HepG2 (cell line): ENCODE measurements around the gene PAN3. TPM values are rescaled to one million over a fixed set of nuclear protein-coding genes. Genes with fewer than 3 reads are reported as not detected.

Experiments
- GRHL1 ChIP-seq: sonication (generic); formaldehyde crosslinking; conservative IDR thresholded peaks from 2 replicates; pipeline ENCODE4 v1.8.0; 2022; ENCODE audit warnings: missing genetic modification reagents
- HMGA1 ChIP-seq: sonication (generic); formaldehyde crosslinking; conservative IDR thresholded peaks from 2 replicates; pipeline ENCODE4 v1.4.0; 2020; ENCODE audit warnings: missing genetic modification reagents
- MYC ChIP-seq: sonication (generic); formaldehyde crosslinking; IDR thresholded peaks from 2 replicates; pipeline ENCODE4 v1.9.0; 2021; ENCODE audit warnings: missing genetic modification reagents, borderline replicate concordance
- NFE2 ChIP-seq: sonication (generic); formaldehyde crosslinking; IDR thresholded peaks from 2 replicates; pipeline ENCODE4 v1.4.0; 2020; ENCODE audit warnings: missing genetic modification reagents
- PITX1 ChIP-seq: sonication (generic); formaldehyde crosslinking; IDR thresholded peaks from 2 replicates; pipeline ENCODE4 v1.5.1; 2020; ENCODE audit warnings: mild to moderate bottlenecking, missing genetic modification reagents
- REST ChIP-seq, 2 experiments: IDR thresholded peaks; 2 replicates each; pipeline ENCODE4 v1.6.1; 2011 to 2012; ENCODE audit warnings: low read length in 2 of 2, borderline replicate concordance in 1 of 2, low read depth in 1 of 2, mild to moderate bottlenecking in 1 of 2, moderate library complexity in 1 of 2
- SRSF1 ChIP-seq: fragments of 200-400 bp; formaldehyde crosslinking; optimal IDR thresholded peaks from 2 replicates; pipeline ENCODE3; 2017; ENCODE audit warnings: mild to moderate bottlenecking, low read depth, low read length, moderate library complexity
- TAF1 ChIP-seq: sonication (generic); formaldehyde crosslinking; IDR thresholded peaks from 2 replicates; pipeline ENCODE4 v1.4.0; 2020; ENCODE audit warnings: missing genetic modification reagents
- TRIM24 ChIP-seq: sonication (generic); formaldehyde crosslinking; IDR thresholded peaks from 2 replicates; pipeline ENCODE4 v1.8.0; 2022; ENCODE audit warnings: mild to moderate bottlenecking, missing genetic modification reagents
- ZNF260 ChIP-seq: sonication (generic); formaldehyde crosslinking; IDR thresholded peaks from 2 replicates; pipeline ENCODE4 v1.4.0; 2020; ENCODE audit warnings: missing genetic modification reagents, low read depth, mild to moderate bottlenecking, borderline replicate concordance
- ZNF350 ChIP-seq: sonication (generic); formaldehyde crosslinking; IDR thresholded peaks from 2 replicates; pipeline ENCODE4 v1.4.0; 2020; ENCODE audit warnings: mild to moderate bottlenecking, low read depth, missing genetic modification reagents, borderline replicate concordance
- ZNF546 ChIP-seq: sonication (generic); formaldehyde crosslinking; conservative IDR thresholded peaks from 2 replicates; pipeline ENCODE4 v1.8.1; 2023; ENCODE audit warnings: mild to moderate bottlenecking, missing genetic modification reagents
- ZNF746 ChIP-seq: sonication (generic); formaldehyde crosslinking; IDR thresholded peaks from 2 replicates; pipeline ENCODE4 v1.8.0; 2022; ENCODE audit warnings: mild to moderate bottlenecking, missing genetic modification reagents
- polyA plus RNA-seq, 8 experiments: library from polyadenylated mRNA; depleted of rRNA in 3 of 8; stranded (reverse) in 7 of 8; unstranded in 1 of 8; fragments of >200 nt; fragmentation: Illumina TruSeq in 4 of 8; extraction: Trizol in 4 of 8; gene quantifications; 2 replicates each; pipeline versions ENCODE4 v1.2.1 to v1.2.3, GENCODE V29; 2011 to 2016; ENCODE audit warnings: low read depth in 4 of 8, missing spikeins in 1 of 8, mixed read lengths in 1 of 8; ENCODE audit not compliant: insufficient read depth in 1 of 8
- total RNA-seq, 5 experiments: library from RNA; depleted of rRNA; stranded (reverse); fragments of >200 nt; fragmentation: Illumina TruSeq; extraction: Trizol; gene quantifications; 2 replicates each; pipeline ENCODE4 v1.2.3, GENCODE V29; 2016; ENCODE audit warnings: low read depth in 1 of 5
- TF ChIP-seq, protein P1 (sequence below): IDR thresholded peaks from 2 replicates; pipeline ENCODE4 v1.6.1; 2016; ENCODE audit warnings: low read depth, control low read depth

PAN3 gene
- total and polyA plus RNA-seq, 2 of the 13 experiments (the other 11 are each of a cell fraction or from before 2014, with no cell fraction given) = 9.7 to 10.6 TPM

DNA sequence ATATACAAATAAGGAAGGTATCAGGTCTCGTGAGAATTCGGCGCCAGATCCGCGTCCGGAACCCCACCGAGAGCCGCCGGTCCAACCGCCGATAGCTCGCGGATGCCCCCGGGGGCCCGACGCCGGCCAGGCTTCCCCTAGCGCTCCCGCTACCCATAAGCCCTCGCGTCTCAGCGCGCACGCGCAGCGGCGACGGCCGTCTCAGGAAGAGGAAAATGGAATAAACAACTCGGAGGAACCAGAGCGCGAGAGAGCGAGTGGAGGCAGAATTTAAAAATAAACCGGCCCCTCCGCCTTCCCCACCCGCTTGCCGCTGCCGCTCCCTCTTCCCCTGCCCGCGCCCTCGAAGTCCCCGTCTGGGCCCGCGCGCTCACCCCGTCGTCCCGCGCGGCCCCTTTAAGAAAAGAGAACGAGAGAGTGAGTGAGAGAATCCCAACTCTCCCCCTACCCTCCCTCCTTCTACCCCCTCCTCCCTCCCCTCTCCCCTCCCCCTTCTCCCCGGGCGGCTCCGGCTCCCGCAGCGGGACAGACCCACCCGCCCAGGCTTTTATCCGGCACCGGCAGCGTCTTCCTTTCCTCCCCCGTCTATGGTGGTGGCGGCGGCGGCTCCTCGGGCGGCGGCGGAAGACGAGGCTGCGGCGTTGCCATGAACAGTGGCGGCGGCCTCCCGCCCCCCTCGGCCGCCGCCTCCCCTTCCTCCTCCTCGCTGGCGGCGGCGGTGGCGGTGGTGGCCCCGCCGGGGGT lies at the start of gene PAN3 (continued):
- 0 out of 2 replicates have a peak, but pooled peaks have one; percentile 28 for TF ChIP-seq PITX1
- no peak for TF ChIP-seq ZNF260 (CRISPR knock-in tag)
- TF ChIP-seq REST (IDR thresholded peaks at IDR 0.05; ENCODE audit: borderline replicate concordance in 1 of 2, low read depth in 1 of 2, low read length in 2 of 2) = no peak
- peak; percentile 75 for TF ChIP-seq TAF1 (CRISPR knock-in tag)
- TF ChIP-seq, protein P1, sequence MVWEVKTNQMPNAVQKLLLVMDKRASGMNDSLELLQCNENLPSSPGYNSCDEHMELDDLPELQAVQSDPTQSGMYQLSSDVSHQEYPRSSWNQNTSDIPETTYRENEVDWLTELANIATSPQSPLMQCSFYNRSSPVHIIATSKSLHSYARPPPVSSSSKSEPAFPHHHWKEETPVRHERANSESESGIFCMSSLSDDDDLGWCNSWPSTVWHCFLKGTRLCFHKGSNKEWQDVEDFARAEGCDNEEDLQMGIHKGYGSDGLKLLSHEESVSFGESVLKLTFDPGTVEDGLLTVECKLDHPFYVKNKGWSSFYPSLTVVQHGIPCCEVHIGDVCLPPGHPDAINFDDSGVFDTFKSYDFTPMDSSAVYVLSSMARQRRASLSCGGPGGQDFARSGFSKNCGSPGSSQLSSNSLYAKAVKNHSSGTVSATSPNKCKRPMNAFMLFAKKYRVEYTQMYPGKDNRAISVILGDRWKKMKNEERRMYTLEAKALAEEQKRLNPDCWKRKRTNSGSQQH (CRISPR knock-in tag) = no peak
- peak; percentile 64 for TF ChIP-seq SRSF1
- no peak for TF ChIP-seq TRIM24 (CRISPR knock-in tag)
- peak; percentile 69 for TF ChIP-seq ZNF746 (CRISPR knock-in tag)
- no peak for TF ChIP-seq ZNF546 (CRISPR knock-in tag)
- no peak for TF ChIP-seq HMGA1 (CRISPR knock-in tag)
- no peak for TF ChIP-seq GRHL1 (CRISPR knock-in tag)
- TF ChIP-seq ZNF350 (CRISPR knock-in tag) = peak; percentile 51; the same call in 1 of the 2 replicates
- no peak for TF ChIP-seq NFE2
- peak; percentile 52; the same call in 1 of the 2 replicates for TF ChIP-seq MYC (CRISPR knock-in tag)
